ENCODE results near the gene BICD1.
"Not testable (repeated sequence)": the region's sequence is repeated elsewhere in the genome, so short reads cannot be mapped to it uniquely, and the experiment has no call there.

Gene BICD1

DNA sequence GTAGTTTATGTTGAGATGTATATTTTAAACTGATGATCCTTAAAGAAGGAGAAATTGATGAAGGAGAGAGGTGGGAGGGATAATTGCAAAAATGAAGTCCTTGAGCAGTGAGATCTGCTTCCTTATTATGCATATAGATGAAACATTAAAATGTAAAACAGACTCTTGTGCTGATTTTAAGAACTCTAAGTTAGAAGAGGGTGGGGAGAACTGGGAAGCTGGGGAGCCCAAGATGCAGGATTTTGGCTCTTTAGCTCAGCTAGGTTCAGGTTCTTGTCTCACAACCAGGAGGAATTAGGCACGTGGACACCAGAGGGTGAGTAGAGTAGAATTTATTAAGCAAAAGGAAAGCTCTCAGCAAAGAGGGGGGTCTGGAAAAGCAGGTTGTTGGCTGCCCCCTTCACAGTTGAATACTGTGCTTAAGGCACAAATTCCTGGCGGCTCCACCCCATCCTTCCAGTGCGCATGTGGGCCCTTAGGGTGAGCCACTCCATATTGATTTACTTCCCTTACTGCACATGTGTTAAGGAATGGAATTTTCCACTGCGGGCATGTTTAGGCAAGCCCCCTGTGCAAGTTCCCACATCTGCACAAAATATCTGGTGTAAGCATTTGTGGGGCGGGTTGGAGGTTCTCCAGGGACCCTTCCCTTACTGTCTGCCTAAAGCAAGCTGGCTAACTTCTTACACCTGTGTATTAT, 141.9 kb downstream of the BICD1 start:
- DNase-seq (ENCODE audit: low spot score), result no peak

DNA sequence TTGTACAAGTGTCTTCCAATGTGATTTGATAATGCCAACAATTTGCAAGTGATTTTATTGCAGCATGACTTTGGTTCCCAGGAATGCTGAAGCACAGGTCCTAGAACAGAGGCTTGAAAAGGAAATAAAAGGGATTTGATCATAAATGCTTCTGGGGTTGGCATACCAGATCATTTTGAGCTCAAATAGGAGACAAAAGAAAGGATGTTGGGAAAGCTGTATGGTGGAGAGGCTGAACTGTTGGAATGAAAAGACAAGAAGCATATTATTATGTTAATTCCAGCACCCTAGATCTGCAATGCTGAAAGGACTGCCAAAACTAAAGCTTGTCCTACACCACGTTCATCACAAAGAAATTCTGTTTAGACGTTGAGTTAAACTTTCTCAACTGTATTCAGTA, 143.1 kb downstream of the BICD1 start:
- DNase-seq (ENCODE audit: low spot score), result peak; percentile 11

DNA sequence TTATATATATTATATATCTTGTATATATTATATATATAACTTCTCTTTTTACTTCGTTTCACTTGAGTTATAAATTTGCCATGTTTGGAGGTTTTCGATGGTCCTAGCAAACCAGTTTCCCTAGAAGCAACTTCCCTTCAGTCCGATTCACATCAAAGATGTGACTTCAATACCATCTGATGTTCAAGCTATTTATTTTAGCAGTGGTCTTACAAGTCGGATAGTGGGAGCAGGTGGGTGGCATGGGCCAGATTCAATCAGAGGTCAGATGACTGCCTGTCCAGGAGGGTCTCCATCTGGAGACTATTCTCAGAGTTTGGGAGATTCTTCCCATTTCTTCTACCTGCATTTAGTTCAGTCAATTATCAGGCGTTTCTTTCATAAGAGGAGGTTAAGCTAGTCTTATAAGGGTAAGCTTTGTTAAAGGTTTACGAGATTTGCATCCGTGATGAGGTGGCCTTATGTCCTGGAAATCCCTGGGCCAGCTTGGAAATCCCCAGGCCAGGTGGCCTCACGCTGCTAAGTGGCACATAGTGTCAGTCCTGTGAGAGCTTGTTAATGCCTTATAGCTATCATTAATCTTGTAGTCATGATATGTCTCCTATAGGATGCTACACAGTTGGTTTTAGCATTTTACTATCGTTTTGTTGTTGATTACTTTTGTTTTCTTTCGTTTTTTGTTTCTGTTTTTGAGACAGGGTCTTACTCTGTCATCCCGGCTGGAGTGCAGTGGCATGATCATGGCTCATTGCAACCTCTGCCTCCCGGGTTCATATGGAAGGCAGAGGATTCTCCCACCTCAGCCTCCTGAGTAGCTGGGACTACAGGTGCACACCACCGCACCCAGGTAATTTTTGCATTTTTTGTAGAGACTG, 145.8 kb downstream of the BICD1 start:
- DNase-seq (ENCODE audit: low spot score), result no peak

DNA sequence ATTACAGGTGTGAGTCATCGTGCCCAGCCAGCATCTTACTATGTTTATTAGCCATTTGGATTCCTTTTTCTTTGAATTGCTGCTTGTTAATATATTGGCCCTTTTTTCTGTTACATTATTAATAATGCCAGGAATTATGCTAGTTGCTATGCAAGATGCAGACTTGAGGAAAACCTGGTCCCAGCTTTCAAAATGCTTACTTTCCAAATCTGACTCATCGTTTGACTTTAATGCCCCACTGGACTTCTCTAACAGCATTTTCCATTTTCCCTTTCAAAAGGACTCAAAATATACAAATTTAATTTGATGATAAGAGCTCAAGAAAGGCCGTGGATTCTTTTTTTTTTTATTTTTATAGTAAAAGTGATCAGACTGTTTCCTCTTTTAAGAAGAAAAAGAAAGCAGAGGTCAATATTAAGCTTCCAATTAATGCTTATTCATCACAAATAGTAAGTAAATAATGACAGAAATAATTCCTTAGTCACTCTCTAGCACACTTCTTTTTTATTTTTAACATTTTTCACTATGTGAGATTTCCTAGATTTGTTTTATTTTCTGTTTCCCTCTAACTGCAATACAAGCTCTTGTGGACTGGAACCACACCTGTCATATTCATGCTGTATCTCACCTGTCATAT, 146.6 kb downstream of the BICD1 start:
- DNase-seq (ENCODE audit: low spot score), result no peak

DNA sequence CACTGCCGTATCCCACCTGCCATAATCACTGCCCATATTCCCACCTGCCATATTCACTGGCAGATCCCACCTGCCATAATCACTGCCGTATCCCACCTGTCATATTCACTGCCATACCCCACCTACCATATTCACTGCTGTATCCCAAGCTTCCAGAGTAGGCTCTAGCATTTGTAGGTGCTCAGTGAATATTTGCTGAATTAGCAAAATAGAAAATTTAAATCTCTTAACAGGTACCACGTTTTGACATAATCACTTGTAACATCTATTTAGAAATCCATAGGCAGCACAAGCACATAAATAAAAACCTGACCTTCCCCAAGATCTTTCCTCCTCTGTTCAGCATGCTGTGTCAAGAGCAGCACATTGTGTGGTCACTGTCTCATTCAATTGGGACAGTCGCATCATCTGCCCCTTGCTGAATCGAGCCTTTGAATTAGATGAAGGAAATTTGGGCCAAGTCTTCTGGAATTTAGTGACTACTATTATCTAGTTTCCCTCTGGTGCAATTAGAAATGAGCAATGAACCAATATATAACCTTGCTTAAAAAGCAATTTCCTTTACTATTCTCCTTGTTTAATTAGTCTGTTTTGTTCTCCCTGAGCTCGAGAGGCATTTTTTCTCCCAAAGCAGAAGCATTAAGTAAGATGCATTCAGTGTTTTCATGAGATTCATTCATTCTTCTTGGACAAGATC, 147.8 kb downstream of the BICD1 start:
- DNase-seq (ENCODE audit: low spot score), result no peak

DNA sequence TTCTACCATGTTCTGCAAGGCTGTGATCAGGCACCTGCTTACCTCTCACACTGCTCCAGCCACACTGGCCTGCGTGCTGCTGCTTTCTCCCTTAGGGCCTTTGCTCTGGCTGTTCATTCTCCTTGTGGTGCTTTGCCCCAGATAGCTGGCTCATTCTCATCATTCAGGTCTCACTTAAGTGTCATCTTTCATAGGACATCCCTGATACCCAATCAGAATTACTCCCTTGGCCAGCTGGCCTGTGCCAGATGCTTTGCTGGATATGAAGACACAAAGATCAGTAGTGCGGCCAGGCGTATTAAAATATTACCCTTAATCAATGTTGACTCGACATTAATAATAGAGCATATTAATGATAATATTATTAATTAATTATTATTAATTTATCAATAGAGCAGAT, 148.9 kb downstream of the BICD1 start:
- DNase-seq (ENCODE audit: low spot score), result no peak

DNA sequence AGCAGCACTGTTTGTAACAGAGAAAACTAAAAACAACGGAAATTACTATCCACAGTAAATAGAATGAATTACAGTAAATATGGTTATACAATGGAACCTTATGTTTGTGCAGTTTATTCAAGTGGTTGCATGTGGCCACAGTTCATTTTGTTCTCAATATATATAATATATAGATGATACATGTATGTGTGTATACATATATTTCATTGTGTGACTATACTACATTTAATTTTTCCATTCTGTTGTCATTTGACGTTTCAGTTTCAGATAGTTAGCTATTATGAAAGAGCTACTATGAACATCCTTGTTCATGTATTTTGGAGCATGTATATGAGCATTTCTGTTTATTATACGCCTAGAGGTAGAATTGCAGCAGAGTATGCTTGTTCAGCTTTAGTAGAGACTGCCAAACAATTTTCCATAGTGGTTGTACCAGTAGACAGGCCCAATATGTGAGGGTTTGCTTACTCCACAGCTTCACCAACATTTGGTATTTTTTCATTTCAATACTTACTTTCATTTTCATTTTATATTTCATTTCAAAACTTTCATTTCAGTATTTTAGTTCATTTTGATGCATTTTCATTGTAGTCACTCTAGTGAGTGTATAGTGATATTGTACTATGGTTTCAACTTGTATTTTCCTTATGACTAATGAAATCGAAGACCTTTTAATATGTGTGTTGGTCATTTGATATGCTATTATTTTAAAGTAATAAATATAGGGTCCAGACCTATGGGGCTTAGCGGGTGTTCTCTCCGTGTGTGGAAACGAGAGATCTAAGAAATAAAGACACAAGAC, 151.2 kb downstream of the BICD1 start:
- DNase-seq (ENCODE audit: low spot score), result no peak

DNA sequence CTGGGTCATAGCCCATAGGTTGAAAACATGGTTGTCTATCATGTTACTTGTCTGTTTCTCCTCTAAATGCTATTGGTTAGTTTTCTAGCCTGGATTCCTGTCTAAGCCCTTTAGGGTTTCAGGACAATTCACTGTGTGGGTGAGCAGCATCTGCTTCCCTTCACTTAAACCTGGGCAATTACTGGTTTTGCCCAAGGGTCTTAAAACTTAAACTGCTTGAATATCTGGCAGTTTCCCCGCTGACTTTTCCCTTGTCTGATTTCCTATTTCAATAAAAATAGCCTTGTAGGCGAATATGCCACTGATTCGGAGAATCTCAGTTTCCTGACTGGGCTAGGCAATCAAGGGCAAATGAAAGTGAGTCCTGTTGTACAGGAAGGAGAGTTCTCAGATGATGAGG, 154.0 kb downstream of the BICD1 start:
- no peak for DNase-seq (ENCODE audit: low spot score)

DNA sequence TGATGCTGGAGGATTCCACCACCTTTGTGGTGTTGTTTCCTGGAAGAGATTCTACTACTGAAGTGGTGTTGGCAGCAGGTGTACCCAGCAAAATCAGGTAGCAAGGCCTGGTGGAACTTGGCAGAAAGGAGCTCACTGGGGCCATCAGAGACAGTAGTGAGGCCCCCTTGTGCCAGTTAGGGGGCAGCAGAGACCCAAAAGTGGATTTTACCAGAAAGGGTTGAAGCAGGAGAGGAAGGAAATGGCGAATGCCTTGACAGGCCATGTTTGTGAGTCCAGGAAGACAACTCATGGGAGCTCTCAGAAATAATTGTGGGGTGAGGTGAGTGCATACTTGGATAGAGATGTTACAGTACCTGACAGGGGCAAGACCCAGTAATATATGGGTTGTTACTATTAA, 155.0 kb downstream of the BICD1 start:
- no peak for DNase-seq (ENCODE audit: low spot score)

DNA sequence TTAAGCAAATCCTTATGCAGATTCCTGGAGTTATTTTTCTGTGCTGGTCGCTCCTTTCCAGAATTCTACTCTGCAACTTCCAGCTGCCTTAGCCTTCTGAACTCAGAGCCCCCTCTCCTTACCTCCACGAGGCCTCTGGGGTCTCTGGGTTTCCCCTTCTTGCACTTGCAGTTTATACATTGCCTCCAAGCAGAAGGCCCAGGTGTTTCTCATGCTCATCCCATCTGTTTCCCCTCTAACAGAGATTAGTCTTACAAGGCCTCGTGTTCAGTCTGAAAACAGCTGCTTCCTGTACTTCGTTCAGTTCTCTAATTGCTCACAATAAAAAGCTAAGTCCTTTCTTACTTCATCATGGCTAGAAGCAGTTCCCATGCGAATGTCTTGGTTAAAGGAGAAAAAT, 158.3 kb downstream of the BICD1 start:
- peak; percentile 9 for DNase-seq (ENCODE audit: low spot score)

DNA sequence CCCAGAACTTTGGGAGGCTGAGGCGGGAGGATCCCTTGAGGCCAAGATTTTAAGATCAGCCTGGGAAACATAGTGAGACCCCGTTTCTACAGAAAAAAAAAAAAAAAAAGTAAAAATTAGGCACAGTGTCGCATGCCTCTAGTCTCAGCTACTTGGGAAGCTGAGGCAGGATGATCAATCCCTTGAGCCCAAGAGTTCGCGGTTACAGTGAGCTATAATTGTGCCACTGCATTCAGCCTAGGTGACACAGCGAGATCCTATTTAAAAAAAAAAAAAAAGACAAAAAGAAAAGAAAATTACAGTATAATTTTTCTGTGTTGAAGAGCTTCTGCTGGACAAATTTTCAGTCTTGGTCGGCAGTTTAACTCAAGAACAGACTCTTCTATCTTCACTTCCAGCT, 158.8 kb downstream of the BICD1 start:
- DNase-seq (ENCODE audit: low spot score), result no peak

DNA sequence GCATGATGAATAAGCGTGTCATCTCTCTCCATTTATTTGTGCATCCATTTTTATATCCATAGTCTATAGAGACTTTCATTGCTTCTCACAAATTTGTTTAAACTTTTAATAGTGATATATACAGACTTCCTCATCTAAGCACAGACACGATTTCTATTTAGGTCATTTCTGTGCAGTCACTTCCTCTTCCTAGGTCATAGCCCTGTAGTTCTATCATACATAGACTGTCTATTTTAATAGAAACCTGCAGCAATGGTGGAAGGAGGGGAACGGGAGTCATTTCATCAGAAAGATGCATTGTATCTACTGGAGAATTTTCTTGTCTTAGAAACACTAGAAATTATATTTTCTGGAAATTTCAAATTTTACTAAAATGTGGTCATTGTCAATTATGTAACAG, 159.3 kb downstream of the BICD1 start:
- no peak for DNase-seq (ENCODE audit: low spot score)

DNA sequence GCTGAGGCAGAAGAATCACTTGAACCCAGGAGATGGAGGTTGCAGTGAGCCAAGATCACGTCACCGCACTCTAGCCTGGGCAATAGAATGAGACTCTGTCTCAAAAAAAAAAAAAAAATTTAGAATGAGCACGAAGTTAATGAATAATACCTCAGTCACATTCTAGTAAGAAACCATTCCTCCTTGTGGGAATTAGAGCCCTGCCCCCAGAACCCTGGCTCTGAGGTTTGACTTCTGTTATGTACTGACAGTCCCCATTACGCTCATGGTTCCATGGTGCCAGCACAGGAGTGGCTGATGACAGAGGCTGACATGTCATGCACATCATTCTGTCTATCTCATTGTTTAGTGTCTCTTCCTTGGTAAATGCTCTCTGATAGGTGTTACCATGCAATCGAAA, 160.1 kb downstream of the BICD1 start:
- DNase-seq (ENCODE audit: low spot score), result no peak

DNA sequence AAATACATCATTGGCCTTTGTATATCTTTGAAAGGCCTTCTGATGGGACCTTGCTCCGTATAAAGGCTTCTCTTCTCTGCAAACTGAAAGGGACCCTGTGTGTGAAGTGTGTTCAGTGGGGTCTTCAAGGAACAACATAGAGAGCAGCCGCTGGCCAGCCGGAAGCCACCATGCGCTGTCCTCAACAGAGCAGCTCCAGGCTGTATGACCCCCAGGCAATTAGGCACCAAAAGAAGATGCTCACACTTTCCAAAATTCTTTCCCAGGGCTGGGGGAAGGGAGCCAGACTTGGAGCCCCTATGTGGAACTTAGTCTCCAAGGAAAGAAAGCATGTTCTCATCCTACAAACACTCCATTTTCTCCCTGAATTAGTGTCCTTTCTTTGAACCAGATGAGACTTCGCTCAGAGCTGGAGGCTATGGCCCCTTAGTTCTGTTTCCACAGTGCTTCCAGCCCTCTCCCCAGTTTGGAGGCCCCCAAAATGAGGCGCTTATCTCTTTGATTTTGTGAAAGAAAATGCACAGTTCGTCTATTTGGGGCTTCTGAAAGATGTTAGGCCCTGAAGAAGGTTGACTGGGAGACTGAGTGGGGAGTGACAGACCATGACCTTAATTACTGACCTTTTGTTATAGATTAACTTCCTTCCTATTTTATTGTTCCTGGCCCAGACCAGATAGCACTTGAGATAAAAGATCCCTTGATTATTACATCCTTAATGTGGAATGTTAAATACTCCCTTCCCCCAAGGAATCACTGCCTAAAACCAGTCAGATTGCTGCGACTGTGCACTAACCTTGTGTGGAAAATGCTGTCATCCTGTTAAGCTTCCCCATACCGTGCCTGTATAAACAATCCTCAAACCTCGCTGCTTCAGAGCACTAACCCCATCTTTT, 164.4 kb downstream of the BICD1 start:
- DNase-seq (ENCODE audit: low spot score), result no peak

DNA sequence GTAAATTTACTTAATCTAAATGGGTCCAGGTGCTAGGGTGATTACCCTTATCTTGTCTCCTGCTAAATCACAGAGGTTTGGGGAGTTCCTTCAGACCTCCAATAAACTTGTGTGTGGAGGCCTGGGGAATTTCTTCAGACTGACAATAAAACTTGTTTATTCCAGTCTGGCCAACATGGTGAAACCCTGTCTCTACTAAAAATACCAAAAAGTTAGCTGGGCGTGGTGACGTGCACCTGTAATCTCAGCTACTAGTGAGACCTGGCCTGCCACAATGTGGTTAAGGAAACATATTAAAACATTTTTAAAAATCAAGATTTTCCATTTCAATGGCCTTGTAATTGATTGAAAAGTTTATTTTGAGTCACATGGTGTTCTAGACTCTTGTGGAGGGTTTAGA, 165.8 kb downstream of the BICD1 start:
- DNase-seq (ENCODE audit: low spot score), result no peak

DNA sequence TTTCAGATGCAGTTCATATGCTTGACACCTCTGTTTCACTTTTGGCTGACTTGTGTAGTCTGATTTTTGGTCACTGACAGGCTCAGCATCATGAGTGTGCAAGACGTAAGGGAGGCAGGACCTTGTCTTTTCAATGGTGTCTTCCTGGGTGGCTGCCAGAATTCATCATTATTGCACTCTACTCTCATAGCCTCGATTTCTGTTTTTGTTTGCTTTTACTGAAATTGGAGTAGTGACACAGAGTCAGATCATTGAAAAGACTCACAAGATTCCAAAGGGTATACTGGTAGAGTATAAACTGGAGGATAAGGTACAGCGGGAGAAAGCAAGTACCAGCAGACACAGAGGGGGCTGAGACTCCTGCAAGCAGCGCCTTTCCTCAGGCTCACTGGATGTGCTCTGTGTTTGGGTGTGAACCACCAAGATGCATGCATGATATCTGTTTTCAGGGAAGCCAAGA, 166.4 kb downstream of the BICD1 start:
- no peak for DNase-seq (ENCODE audit: low spot score)

DNA sequence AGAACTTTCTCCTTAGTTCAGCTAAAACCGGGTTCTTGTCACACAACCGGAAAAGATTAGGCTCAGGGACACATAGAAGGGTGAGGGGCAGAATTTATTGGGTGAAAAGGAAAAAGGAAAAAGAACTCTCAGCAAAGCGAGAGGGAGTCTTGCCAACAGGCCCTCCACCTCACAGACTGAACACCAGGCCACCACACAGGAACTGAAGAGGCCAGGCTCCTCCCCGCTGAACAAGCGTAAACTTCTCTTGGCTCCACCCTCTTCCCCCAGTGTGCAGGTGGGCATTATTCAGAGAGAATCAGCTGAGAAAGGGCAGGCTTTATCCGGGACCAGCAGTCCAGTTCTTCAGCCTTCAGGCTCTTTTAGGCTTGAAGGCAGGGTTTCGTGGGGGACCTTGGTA, 167.1 kb downstream of the BICD1 start:
- DNase-seq (ENCODE audit: low spot score), result no peak

DNA sequence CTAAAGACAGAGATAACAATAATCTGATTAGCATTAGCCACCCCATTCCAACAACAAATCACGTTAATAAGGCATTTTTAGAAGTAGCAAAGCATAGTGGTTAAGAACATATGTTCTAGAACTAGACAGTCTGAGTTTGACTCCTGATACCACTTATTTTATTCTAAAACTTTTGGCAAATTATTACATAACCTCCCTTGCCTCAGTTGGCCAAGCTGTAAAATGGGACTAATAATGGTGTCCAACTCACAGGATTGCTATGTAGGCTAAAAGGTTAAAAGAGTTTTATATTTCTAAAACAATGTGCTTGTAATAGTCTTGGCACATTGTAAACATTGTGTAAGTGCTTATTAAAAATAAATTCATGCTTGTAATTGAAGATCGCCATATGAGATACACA, 168.0 kb downstream of the BICD1 start:
- DNase-seq (ENCODE audit: low spot score), result no peak

DNA sequence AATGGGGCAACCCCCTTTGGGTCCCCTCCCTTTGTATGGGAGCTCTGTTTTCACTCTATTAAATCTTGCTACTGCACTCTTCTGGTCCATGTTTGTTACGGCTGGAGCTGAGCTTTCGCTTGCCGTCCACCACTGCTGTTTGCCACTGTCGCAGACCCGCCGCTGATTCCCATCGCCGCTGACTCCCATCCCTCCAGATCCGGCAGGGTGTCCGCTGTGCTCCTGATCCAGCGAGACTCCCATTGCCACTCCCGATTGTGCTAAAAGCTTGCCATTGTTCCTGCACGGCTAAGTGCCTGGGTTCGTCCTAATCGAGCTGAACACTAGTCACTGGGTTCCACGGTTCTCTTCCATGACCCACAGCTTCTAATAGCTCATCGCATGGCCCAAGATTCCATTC, 168.9 kb downstream of the BICD1 start:
- not testable (repeated sequence) for DNase-seq (ENCODE audit: low spot score)

DNA sequence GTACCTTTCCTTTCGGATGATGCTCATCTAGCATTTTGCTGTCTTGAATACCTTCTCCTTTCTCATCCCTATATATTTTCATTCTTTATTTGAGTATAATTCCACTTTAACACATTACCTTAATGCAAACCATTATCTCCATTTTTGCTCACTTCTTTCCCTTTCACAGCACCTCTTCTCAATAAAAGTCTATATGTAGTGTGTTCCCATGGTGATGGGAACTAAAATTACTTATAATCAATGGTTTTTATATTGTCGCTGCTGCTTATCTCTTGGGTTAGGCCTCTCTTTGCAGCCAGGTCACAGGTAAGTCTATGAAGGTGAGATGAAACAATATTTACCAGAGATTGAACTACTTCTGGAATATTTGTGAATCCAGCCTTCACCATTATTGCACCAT, 171.1 kb downstream of the BICD1 start:
- no peak for DNase-seq (ENCODE audit: low spot score)

DNA sequence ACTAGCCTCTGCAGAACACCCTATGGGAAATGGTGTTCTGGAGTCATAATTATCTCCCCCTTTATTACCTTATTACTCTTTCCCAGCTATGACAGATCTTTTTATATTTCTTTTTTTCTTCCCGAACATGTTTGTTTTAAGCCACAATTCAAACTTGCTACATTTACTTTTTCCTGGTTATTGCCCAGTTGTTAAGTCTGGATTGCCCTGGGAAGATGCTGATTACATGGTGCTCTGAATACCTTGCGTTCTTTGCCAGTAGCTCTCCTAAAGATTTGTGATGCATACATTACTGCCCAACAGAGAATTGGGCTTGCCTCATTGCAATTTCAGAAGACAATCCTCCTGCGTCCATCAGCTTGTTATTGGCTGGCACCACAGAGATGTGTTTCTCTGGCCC, 174.5 kb downstream of the BICD1 start:
- DNase-seq (ENCODE audit: low spot score), result no peak

Measured in GM03348 (cell line).